ENCODE measurements around the gene NRBP1.

Gene NRBP1

GRCh38 chr2:27428978-27429541 lies 629 bp downstream of the NRBP1 start:
- TF ChIP-seq, protein P1, sequence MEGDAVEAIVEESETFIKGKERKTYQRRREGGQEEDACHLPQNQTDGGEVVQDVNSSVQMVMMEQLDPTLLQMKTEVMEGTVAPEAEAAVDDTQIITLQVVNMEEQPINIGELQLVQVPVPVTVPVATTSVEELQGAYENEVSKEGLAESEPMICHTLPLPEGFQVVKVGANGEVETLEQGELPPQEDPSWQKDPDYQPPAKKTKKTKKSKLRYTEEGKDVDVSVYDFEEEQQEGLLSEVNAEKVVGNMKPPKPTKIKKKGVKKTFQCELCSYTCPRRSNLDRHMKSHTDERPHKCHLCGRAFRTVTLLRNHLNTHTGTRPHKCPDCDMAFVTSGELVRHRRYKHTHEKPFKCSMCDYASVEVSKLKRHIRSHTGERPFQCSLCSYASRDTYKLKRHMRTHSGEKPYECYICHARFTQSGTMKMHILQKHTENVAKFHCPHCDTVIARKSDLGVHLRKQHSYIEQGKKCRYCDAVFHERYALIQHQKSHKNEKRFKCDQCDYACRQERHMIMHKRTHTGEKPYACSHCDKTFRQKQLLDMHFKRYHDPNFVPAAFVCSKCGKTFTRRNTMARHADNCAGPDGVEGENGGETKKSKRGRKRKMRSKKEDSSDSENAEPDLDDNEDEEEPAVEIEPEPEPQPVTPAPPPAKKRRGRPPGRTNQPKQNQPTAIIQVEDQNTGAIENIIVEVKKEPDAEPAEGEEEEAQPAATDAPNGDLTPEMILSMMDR (IDR thresholded peaks at IDR 0.05) = no peak

GRCh38 chr2:27431395-27431794 lies 3.0 kb downstream of the NRBP1 start:
- TF ChIP-seq, protein P1 (IDR thresholded peaks at IDR 0.05) = no peak

GRCh38 chr2:27435628-27436027 lies 7.2 kb downstream of the NRBP1 start:
- TF ChIP-seq, protein P1 (IDR thresholded peaks at IDR 0.05) = no peak

DNA sequence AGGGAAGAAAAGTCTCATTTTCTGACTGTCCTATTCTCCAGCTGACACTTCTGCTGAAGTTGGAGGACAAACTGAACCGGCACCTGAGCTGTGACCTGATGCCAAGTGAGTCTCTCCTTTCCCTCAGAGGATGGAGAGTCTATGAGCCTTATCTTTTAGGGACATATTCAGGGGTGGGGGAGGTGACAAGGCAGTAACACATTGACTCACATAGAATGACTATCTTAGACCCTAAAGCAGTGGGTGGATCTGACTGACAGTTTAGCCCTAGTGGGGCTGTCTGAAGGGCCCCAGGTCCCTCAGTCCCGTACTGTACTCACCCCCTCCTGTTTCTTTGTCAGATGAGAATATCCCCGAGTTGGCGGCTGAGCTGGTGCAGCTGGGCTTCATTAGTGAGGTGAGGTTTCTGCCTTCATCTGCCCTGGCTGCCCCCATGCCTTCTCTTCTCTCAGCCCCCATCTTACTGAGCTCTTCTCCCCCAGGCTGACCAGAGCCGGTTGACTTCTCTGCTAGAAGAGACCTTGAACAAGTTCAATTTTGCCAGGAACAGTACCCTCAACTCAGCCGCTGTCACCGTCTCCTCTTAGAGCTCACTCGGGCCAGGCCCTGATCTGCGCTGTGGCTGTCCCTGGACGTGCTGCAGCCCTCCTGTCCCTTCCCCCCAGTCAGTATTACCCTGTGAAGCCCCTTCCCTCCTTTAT lies 12.9 kb downstream of the NRBP1 start:
- TF ChIP-seq, protein P1 (IDR thresholded peaks at IDR 0.05) = no peak

DNA sequence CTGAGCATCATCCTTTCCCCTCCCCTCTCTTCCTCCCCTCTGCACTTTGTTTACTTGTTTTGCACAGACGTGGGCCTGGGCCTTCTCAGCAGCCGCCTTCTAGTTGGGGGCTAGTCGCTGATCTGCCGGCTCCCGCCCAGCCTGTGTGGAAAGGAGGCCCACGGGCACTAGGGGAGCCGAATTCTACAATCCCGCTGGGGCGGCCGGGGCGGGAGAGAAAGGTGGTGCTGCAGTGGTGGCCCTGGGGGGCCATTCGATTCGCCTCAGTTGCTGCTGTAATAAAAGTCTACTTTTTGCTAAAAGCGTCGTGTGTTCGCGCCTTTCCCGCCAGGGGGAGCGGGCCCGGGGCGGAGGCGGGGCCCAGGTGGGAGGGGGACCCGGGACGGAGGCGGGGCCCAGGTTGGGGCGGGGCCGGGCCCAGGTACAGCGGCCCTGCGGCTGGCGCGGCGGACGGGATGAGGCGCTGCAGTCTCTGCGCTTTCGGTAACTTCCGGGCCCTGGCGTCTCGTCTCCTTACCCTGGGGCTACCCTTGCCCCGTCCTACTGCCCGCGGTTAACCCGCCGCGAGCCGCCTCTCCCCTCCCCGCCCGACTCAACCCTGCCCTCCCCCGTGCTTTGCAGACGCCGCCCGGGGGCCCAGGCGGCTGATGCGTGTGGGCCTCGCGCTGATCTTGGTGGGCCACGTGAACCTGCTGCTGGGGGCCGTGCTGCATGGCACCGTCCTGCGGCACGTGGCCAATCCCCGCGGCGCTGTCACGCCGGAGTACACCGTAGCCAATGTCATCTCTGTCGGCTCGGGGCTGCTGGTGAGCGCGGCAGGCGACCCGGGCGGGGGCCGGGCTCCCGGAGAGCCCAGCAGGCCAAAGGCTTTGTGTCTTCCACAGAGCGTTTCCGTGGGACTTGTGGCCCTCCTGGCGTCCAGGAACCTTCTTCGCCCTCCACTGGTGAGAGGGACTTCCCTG lies 13.8 kb downstream of the NRBP1 start, which contains the start of gene KRTCAP3:
TSS of gene KRTCAP3 (plus strand) at position 424 of the 962 bp plus-strand sequence. CDS start at position 456, 32 bp downstream.
- TF ChIP-seq, protein P1 (IDR thresholded peaks at IDR 0.05) = peak; percentile 52

- TF ChIP-seq, protein P1 (IDR thresholded peaks at IDR 0.05) = no peak
Observed at GRCh38 chr2:27442920-27443282, 14.5 kb downstream of the NRBP1 start.

GRCh38 chr2:27445155-27445554 lies 16.7 kb downstream of the NRBP1 start:
- TF ChIP-seq, protein P1 (IDR thresholded peaks at IDR 0.05) = no peak
